GM12878 (cell line): ENCODE measurements around the gene NPDC1. TPM values are rescaled to one million over a fixed set of nuclear protein-coding genes. Genes with fewer than 3 reads are reported as not detected.

Source experiments
- BCL3 ChIP-seq: IDR thresholded peaks from 2 replicates; pipeline ENCODE4 v1.6.1; 2011; ENCODE audit warnings: borderline replicate concordance, low read depth, mild to moderate bottlenecking, moderate library complexity, low read length; ENCODE audit not compliant: insufficient read depth, poor library complexity, severe bottlenecking
- BMI1 ChIP-seq: fragments of 450-650 bp; IDR thresholded peaks from 2 replicates; pipeline ENCODE4 v1.6.1; 2016; ENCODE audit warnings: mild to moderate bottlenecking, moderate library complexity, borderline replicate concordance
- CBFB ChIP-seq: IDR thresholded peaks from 2 replicates; pipeline ENCODE4 v1.6.1; 2016; ENCODE audit warnings: antibody characterized with exemption, low read depth
- CBX3 ChIP-seq: fragments of 200-600 bp; sonication (generic); IDR thresholded peaks from 2 replicates; pipeline ENCODE4 v1.6.1; 2016; ENCODE audit warnings: low read depth, borderline replicate concordance
- CBX5 ChIP-seq: sonication (generic); IDR thresholded peaks from 2 replicates; pipeline ENCODE4 v1.6.1; 2016; ENCODE audit warnings: low read depth, moderate library complexity, mild to moderate bottlenecking, inconsistent platforms
- CREB1 ChIP-seq: IDR thresholded peaks from 2 replicates; pipeline ENCODE4 v1.6.1; 2012; ENCODE audit warnings: low read depth, mild to moderate bottlenecking, inconsistent platforms
- IKZF1 ChIP-seq: fragments of 450-650 bp; conservative IDR thresholded peaks from 2 replicates; pipeline ENCODE4 v1.6.1; 2017; ENCODE audit warnings: antibody characterized with exemption, mild to moderate bottlenecking
- MXI1 ChIP-seq: fragments of 150-350 bp; IDR thresholded peaks from 2 replicates; pipeline ENCODE4 v1.6.1; 2011; ENCODE audit warnings: low read depth, mild to moderate bottlenecking, inconsistent platforms, low read length, improper control_type of control experiment
- MYB ChIP-seq: fragments of 150-350 bp; IDR thresholded peaks from 2 replicates; pipeline ENCODE4 v1.6.1; 2014; ENCODE audit warnings: mild to moderate bottlenecking, low read depth, low read length, borderline replicate concordance
- NFXL1 ChIP-seq: fragments of 450-650 bp; IDR thresholded peaks from 2 replicates; pipeline ENCODE4 v1.6.1; 2017; ENCODE audit warnings: antibody characterized with exemption, mild to moderate bottlenecking, borderline replicate concordance
- NFYB ChIP-seq: IDR thresholded peaks from 2 replicates; pipeline ENCODE4 v1.6.1; 2011; ENCODE audit warnings: low read depth, mild to moderate bottlenecking, low read length, improper control_type of control experiment, moderate library complexity; ENCODE audit not compliant: insufficient read depth
- NR2F1 ChIP-seq: fragments of 450-650 bp; conservative IDR thresholded peaks from 2 replicates; pipeline ENCODE4 v1.6.1; 2017; ENCODE audit warnings: mild to moderate bottlenecking
- RELA ChIP-seq: fragments of 450-650 bp; IDR thresholded peaks from 2 replicates; pipeline ENCODE4 v1.8.0; 2014; ENCODE audit warnings: borderline replicate concordance; ENCODE audit not compliant: partially characterized antibody
- SUZ12 ChIP-seq: fragments of 200-600 bp; sonication (generic); IDR thresholded peaks from one replicate; pipeline ENCODE4 v1.6.1; 2018; ENCODE audit warnings: antibody characterized with exemption, mild to moderate bottlenecking; ENCODE audit not compliant: unreplicated experiment
- TAF1 ChIP-seq: IDR thresholded peaks from 2 replicates; pipeline ENCODE4 v1.6.1; 2011; ENCODE audit warnings: mild to moderate bottlenecking, low read depth, low read length, borderline replicate concordance
- TCF12 ChIP-seq: IDR thresholded peaks from 2 replicates; pipeline ENCODE4 v1.6.1; 2011; ENCODE audit warnings: low read depth, mild to moderate bottlenecking, low read length
- YY1 ChIP-seq: IDR thresholded peaks from 2 replicates; pipeline ENCODE4 v1.6.1; 2011; ENCODE audit warnings: low read depth, mild to moderate bottlenecking, low read length
- ZBED1 ChIP-seq: IDR thresholded peaks from 2 replicates; pipeline ENCODE4 v1.6.1; 2016; ENCODE audit warnings: borderline replicate concordance
- ZNF274 ChIP-seq: IDR thresholded peaks from one replicate; pipeline ENCODE4 v1.8.0; 2011; ENCODE audit not compliant: insufficient read length, insufficient read depth
- ZNF384 ChIP-seq: IDR thresholded peaks from 2 replicates; pipeline ENCODE4 v1.6.1; 2012; ENCODE audit warnings: low read depth, mild to moderate bottlenecking, low read length, improper control_type of control experiment, borderline replicate concordance
- polyA plus RNA-seq, 11 experiments: library from polyadenylated mRNA; depleted of rRNA in 4 of 11; unstranded in 6 of 11; stranded (reverse) in 5 of 11; fragments of >200 nt; fragmentation: Nextera tagmentation in 4 of 11; fragmentation: Illumina TruSeq in 1 of 11; extraction: Ambion mirVana in 4 of 11; extraction: Trizol in 1 of 11; gene quantifications; 1 replicate in 1 of 11; 2 replicates in 10 of 11; pipeline versions ENCODE4 v1.2.1 to v1.2.3, GENCODE V29; 2011 to 2016; ENCODE audit warnings: inconsistent platforms in 2 of 11, missing spikeins in 2 of 11, low read depth in 1 of 11
- total RNA-seq, 4 experiments: library from RNA; depleted of rRNA in 3 of 4; stranded (reverse); fragments of >200 nt in 3 of 4; fragmentation: Illumina TruSeq in 1 of 4; extraction: Trizol in 1 of 4; gene quantifications; 2 replicates each; pipeline versions ENCODE4 v1.2.1 to v1.2.3, GENCODE V29; 2013 to 2021
- TF ChIP-seq, protein P1 (sequence below): IDR thresholded peaks from 2 replicates; pipeline ENCODE4 v1.6.1; 2012; ENCODE audit warnings: low read depth, low read length, improper control_type of control experiment
- TF ChIP-seq, protein P2 (sequence below): fragments of 450-650 bp; IDR thresholded peaks from 2 replicates; pipeline ENCODE4 v1.6.1; 2018; ENCODE audit warnings: borderline replicate concordance, mild to moderate bottlenecking; ENCODE audit not compliant: partially characterized antibody
- TF ChIP-seq, protein P3 (sequence below): fragments of 450-650 bp; conservative IDR thresholded peaks from 2 replicates; pipeline ENCODE4 v1.6.1; 2017; ENCODE audit warnings: mild to moderate bottlenecking, moderate library complexity

NPDC1 gene
- total and polyA plus RNA-seq, 10 of the 15 experiments (the other 5 are each of a cell fraction or from before 2014, with no cell fraction given), result 0.04 to 1.7 (median 0.77) TPM; not detected in 2

- TF ChIP-seq BCL3 (no peak), MXI1 (peak; percentile 75), CREB1 (peak; percentile 52; the same call in 1 of the 2 replicates), TAF1 (no peak), RELA (no peak), BMI1 (no peak), CBFB (no peak), ZNF384 (peak; percentile 99), TCF12 (no peak), CBX5 (no peak), CBX3 (no peak), ZNF274 (no peak), IKZF1 (peak; percentile 92), NFXL1 (no peak), MYB (0 out of 2 replicates have a peak, but pooled peaks have one; percentile 20), NFYB (peak; percentile 75), YY1 (no peak), ZBED1 (no peak), NR2F1 (no peak), SUZ12 (no peak)
- TF ChIP-seq, protein P1, sequence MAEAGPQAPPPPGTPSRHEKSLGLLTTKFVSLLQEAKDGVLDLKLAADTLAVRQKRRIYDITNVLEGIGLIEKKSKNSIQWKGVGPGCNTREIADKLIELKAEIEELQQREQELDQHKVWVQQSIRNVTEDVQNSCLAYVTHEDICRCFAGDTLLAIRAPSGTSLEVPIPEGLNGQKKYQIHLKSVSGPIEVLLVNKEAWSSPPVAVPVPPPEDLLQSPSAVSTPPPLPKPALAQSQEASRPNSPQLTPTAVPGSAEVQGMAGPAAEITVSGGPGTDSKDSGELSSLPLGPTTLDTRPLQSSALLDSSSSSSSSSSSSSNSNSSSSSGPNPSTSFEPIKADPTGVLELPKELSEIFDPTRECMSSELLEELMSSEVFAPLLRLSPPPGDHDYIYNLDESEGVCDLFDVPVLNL, result peak; percentile 86
- TF ChIP-seq, protein P2, sequence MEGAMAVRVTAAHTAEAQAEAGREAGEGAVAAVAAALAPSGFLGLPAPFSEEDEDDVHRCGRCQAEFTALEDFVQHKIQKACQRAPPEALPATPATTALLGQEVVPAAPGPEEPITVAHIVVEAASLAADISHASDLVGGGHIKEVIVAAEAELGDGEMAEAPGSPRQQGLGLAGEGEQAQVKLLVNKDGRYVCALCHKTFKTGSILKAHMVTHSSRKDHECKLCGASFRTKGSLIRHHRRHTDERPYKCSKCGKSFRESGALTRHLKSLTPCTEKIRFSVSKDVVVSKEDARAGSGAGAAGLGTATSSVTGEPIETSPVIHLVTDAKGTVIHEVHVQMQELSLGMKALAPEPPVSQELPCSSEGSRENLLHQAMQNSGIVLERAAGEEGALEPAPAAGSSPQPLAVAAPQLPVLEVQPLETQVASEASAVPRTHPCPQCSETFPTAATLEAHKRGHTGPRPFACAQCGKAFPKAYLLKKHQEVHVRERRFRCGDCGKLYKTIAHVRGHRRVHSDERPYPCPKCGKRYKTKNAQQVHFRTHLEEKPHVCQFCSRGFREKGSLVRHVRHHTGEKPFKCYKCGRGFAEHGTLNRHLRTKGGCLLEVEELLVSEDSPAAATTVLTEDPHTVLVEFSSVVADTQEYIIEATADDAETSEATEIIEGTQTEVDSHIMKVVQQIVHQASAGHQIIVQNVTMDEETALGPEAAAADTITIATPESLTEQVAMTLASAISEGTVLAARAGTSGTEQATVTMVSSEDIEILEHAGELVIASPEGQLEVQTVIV, result no peak
- TF ChIP-seq, protein P3, sequence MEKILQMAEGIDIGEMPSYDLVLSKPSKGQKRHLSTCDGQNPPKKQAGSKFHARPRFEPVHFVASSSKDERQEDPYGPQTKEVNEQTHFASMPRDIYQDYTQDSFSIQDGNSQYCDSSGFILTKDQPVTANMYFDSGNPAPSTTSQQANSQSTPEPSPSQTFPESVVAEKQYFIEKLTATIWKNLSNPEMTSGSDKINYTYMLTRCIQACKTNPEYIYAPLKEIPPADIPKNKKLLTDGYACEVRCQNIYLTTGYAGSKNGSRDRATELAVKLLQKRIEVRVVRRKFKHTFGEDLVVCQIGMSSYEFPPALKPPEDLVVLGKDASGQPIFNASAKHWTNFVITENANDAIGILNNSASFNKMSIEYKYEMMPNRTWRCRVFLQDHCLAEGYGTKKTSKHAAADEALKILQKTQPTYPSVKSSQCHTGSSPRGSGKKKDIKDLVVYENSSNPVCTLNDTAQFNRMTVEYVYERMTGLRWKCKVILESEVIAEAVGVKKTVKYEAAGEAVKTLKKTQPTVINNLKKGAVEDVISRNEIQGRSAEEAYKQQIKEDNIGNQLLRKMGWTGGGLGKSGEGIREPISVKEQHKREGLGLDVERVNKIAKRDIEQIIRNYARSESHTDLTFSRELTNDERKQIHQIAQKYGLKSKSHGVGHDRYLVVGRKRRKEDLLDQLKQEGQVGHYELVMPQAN, result peak; percentile 95
Observed at GRCh38 chr9:137070201-137070905, 24.4 kb upstream of the NPDC1 start, which contains the start of gene SAPCD2 (continued).
